ENCODE data around the gene RNF207. TPM values are rescaled to one million over a fixed set of nuclear protein-coding genes. Genes with fewer than 3 reads are reported as not detected.

Gene RNF207
- 11.7 and 19.2 TPM in 2 replicates for total RNA-seq (2014; rRNA removed; shearing (Covaris generic))

DNA sequence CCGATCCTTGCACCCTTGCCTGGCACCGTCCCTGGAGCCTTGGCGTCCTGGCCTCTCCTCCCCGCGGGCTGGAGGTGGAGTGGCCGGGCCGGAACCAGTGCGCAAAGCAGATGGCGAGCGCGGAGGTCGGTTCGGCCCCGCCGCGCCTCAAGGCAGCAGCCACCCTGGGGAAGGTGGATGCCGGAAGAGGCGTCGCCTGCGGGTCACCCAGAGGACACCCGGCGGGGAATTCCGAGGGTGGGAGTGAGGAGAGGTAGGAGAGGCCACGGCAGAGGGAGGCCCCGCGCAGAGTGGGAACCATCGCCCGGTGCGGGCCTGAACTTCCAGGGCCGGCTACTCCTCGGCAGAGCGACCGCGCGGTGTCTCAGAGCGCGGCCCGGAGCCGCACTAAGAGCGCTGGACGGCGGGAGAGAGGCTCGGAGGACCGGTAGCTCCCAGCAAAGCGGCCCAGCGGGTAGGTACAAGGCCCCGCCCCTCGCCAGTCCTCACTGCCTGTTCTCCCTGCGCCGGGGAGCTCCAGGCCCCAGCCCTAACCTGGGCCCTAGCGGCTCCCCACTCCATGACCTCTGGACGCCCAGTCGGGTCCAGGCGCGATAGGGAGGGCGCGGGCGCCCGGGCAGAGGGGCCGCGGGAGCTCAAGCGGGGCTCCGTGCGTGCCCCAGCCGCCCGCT lies at the start of gene RNF207:
Gene RNF207 (plus strand): TSS at position 271 of the 671 bp plus-strand sequence. CDS start 417 bp downstream, outside the sequence.

GRCh38 chr1:6180268-6180706 lies 25.6 kb upstream of the RNF207 start, which contains the start of gene CHD5:
TSS of gene CHD5 (minus strand) at chr1:6180321. CDS start at chr1:6180023, 298 bp downstream.

GRCh38 chr1:6199298-6200187 lies 6.4 kb upstream of the RNF207 start, which contains the start of gene RPL22:
TSS of gene RPL22 (minus strand) at chr1:6199595. CDS start at chr1:6199573, 22 bp downstream.

DNA sequence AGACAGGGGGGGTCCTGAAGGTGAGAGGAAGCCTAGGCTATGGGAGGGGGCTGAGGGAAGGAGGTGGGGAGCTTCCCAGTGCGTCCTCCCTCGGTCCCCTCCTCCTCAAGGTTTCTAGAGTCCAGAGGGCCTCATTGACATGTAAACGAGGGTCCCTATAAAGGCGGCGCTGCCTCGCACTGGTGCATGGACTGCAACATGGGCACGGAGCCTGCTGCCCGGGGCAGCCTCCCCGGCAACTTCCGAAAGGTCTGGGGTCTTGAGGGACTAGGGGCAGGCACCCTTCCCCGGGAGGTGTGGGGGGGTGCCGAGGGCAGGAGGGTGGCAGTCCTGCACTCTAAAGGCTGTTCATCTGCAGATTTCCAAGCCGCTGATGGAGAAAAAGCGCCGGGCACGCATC lies 38.1 kb downstream of the RNF207 start, which contains the start of gene HES3:
Gene HES3 (plus strand): TSS at position 187 of the 400 bp plus-strand sequence. CDS start 187 bp downstream, at position 374.

GRCh38 chr1:6260961-6261614 lies 55.2 kb downstream of the RNF207 start, which contains the start of gene GPR153:
TSS of gene GPR153 (minus strand) at chr1:6261098. CDS start at chr1:6254905, 6,193 bp downstream.

Other genes starting within 250 kb of the RNF207 start
- gene NPHP4, start 213.7 kb upstream of the RNF207 start, total RNA-seq (2014; rRNA removed; shearing (Covaris generic)) = 7.6 and 10.6 TPM in 2 replicates
- 11.1 and 12.3 TPM in 2 replicates for gene KCNAB2, start 160.2 kb upstream of the RNF207 start, total RNA-seq (2014; rRNA removed; shearing (Covaris generic))
- gene CHD5, start 25.8 kb upstream of the RNF207 start, total RNA-seq (2014; rRNA removed; shearing (Covaris generic)) = 0.24 and 0.38 TPM in 2 replicates
- gene RPL22, start 6.5 kb upstream of the RNF207 start, total RNA-seq (2014; rRNA removed; shearing (Covaris generic)) = 247 and 271 TPM in 2 replicates
- gene ICMT, start 29.8 kb downstream of the RNF207 start, total RNA-seq (2014; rRNA removed; shearing (Covaris generic)) = 48.7 and 49.2 TPM in 2 replicates
- not detected in 2 replicates for gene HES3, start 38.1 kb downstream of the RNF207 start, total RNA-seq (2014; rRNA removed; shearing (Covaris generic))
- 26.1 and 29.0 TPM in 2 replicates for gene GPR153, start 55.0 kb downstream of the RNF207 start, total RNA-seq (2014; rRNA removed; shearing (Covaris generic))
- gene ACOT7, start 187.6 kb downstream of the RNF207 start, total RNA-seq (2014; rRNA removed; shearing (Covaris generic)) = 166 and 192 TPM in 2 replicates
- 0.68 and 2.0 TPM in 2 replicates for gene HES2, start 213.8 kb downstream of the RNF207 start, total RNA-seq (2014; rRNA removed; shearing (Covaris generic))
- gene ESPN, start 218.7 kb downstream of the RNF207 start, total RNA-seq (2014; rRNA removed; shearing (Covaris generic)) = 12.2 and 15.3 TPM in 2 replicates

Measured in A375 (cell line).